Erythroblast (primary cell): ENCODE results near the gene ETV7.

Experiments
- GATA1 ChIP-seq: IDR thresholded peaks from 2 replicates; pipeline ENCODE4 v1.6.1; 2011; ENCODE audit warnings: low read depth, mild to moderate bottlenecking, control low read depth, low read length, moderate library complexity
- POLR2A ChIP-seq: IDR thresholded peaks from 2 replicates; pipeline ENCODE4 v1.6.1; 2011; ENCODE audit warnings: mild to moderate bottlenecking, low read length

GRCh38 chr6:36346486-36347273 lies 40.8 kb downstream of the ETV7 start:
- TF ChIP-seq POLR2A (no peak), GATA1 (no peak)
